Stimulated activated CD4-positive, alpha-beta T cell treated with anti-CD3 and anti-CD28 coated beads, Interleukin-1b, Interleukin-23, amount 100 ng/mL, for 1 hour (primary cell): Measurements from ENCODE around the gene RALGDS.

Experiments used
- DNase-seq, 2 donors: peaks; one replicate each; pipeline ENCODE4 v3.0.0-alpha.2; 2020; ENCODE audit warnings: low read depth in 2 of 2

RALGDS gene

DNA sequence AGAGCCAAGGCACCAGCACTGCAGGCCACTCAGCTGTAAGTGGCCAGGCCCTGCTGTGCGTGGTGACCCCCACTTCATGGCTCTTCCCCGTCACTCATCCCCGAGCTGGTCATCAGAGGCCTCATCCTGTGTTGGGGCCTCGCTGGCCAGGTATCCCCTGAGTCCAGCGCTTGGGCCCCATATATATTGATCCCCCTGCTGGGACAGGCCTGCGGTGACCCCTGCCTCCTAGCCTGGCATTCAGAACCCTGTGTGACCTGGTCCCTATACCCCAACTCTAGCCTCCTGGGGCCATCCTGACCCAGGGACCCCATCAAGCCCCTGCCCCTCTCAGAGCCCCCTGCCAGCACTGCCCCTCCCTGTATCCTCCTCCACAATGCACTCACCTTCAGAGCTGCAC lies 30.0 kb upstream of the RALGDS start:
- DNase-seq, result no peak

DNA sequence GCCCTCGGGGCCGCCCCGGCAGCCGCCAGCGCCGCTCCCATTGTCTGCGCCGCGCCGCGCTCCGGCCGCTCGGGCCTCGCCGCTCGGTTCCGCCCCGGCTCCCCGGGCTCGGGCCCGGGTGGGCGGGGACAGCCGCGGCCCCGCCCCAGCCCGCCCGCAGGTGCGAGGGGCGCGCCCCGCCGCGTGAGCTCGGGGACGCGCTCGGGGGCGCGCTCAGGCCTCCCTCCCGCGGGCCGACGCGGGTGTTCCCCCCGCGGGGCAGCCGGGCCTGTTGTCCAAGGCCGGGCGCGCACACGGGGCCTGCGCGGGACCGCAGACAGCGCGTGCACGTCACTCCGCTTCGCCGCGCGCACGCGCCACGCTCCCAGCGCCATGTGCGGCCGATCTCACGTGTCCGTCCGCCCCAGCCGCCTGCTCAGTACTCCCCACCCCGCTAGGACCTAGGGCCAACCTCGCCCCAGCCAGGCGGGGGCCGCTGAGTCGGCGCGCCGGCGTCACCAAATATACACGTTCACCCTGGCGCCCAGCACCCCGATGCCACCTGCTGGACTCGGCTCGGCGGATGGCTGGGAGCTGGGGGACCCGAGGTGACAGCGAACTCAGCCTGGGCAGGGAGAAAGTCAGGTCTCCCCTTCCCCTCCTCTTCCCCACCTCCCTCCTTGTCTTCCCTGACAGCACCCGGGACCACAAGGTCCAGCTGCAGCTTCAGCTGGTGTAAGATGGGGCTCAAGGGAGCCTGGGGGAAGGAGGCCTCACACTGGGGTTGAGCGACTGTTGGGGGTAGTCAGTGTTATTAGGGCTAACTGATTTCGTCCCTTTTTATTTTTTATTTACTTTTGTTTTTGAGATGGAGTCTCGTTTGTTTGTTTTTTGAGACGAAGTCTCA lies 28.3 kb upstream of the RALGDS start:
- DNase-seq, result peak in 1 of 2 donors; percentile 54

DNA sequence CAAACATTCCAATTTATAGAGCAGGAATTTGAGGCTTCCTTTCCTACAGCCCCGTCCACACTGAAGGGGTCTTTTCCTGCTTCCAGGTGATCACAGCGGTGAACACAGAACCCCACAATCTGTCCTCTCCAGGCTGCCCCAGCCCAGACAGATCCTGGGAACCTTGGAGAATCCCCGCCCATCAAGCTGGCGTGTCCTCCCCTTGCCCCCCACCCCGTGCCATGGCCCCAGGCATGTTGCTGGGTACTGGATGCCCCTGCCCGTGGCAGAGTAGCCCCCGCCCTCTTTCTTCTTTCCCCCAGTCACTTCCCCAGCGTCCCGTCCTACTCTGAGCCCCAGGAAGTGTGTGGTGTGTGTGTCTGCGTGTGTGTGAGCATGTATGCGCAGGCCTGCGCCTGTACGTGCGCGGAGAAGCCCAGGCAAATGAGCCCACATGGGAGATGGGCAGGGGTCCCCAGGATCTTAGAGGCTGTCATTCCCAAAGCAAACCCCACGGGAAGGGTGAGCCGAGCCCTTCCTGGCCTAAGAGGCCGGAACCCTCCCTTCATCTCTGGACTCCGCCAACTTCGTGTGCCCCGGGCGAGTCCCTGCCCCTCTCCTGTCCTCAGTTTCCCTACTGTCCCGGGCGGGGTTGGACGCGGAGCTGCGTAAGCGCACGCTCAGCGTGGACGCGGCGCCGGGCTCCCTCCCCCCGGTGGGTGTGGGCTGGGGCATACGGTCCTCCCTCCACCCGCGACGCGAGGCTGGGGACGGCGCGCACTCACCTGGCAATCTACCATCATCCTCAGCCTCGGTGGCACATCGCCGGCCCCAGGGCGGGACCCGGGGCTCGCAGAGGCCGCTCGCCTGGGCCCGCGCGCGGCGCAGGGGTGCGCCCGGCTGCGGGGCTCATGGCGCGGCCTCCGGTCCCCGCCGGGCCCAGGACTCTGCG lies 27.4 kb upstream of the RALGDS start:
- no peak for DNase-seq

DNA sequence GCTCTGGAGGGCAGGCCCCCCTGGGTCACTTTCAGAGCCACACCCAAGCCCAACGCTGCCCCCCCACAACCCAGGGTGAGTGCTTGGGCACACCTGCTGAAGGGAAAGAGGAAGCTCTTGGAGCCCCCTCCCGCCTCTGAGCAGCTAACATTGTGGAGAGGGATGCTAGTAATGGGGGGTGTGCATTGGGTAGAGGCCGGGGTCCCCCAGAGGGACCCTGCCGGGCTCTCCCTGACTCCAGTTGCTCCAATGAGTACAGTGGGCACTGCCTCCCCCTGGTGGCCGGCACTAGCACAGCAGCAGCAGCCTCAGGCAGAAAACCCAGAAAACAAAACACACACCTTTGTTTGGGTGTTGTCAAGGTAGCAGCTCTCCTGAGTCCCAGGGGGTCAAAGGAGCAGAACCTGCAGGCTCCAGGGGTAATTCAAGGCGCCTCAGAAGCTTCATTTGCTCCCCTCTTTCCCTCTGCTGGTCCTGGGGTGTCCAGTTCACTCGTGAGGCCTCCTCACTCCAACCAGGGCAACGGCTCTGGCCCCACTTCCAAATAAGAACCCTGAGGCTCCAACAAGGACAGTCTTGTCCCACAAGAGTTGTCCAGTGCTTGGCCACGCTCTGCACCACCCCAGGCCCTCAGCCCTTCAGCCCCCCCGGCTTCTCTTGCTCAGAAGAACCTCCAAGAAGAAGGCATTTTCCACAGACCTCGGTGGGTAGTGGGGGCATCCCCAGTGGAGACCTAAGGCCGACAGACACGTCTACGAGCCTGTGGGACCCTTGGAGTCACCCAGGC lies 26.6 kb upstream of the RALGDS start:
- DNase-seq, result peak; percentile 64 to 72

DNA sequence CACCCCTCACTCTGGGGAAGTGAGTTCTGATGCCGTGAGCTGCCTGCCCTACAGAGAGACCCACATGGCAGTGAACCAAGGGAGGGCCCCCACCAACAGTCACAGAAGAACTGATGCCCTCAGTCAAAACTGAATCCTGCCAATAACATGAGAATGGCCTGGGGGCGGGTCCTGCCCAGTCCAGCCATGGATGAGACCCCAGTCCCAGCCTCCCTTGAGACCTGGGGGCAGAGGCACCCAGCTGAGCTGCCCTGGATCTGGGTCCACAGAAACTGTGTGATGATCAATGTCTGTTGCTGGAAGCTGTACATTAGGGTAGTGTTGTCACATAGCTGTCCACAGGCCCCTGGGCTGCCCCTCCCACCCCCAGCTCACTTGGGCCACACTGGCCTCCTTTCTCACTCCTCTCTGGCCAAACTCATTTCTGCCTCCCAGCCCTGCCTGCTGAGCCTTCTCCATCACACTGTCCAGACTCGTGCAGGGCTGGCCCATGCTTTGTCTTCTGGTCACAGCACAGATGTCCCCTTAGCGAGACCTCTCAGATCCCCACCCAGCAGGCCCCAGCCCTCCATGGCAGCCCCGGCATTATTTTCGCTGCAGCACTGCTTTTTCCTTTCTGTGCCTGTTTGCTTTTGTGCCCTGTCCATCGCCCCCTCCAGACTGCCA lies 25.8 kb upstream of the RALGDS start:
- no peak for DNase-seq

DNA sequence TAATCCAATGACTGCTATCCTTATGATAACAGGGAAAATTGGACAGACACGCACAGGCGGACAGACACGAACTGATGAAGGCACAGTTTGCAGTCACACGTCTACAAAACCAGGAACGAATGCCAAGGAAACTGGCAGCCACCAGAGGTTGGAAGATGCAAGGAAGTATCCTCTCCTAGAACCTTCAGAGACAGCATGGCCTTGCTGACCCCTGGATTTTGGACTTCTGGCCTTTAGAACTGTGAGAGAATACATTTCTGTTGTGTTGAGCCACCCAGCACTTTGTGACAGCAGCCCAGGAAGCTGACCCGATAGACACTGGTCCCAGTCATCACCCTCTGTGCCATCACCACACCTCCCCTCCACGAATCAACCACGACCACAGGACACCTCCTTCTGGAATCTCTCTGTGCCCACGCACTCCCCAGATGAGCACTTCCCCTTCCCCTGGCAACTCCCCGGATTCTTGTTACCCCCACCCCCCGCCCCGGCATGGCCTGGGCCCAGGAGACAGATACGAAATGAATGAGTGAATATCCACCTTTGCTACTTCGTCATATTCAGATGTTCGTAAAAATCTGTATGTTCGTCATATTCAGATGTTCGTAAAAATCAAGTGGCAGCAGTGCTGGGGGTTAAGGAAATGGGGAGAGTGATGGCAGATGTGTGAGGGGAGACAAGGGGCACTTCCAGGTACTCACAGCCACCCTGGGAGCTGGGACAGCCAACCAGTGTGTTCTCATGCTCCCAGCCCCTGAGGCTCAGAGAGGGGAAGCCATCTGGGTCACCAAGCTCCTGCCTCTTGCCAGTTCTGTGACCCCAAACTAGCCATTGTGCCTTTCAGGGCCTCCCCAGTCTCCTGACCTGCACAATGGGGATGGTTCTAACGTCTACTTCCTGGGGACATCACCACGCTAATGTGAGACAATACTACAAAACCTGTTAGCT lies 24.1 kb upstream of the RALGDS start:
- no peak for DNase-seq

DNA sequence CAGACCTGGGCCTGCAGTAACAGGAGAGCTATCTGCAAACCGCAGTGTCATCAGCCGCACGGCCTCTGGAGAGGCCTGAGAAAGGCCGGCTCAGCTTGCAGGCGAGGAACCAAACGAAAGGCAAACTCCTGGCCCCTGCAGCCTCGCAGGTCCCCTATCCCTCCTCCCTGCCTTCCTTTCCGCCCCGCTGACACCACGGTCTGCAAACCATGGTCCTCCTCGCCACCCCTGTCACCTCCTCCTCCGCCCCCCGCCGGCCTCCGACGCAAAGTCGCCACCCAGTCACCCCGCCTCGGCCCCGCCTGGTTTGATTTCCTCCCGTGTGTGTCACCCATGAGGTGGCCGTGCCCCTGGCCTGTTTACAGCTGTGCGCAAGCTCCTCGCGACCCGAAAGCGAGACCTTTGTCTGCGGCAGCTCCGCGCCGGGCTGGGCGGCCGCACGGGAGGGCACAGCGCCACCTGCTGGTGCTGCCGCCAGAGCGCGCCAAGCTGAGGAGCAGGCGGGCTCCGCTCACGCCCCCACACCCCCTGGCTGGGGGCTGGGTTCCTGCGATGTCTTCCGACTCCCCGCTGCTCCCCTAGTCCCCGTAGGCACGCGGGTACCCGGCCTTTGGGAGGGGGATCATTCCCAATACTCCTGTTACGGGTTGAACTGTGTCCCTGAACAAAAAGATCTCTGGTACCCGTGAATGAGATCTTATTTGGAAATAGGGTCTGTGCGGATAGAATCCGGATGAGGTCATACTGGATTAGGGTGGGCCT lies 23.3 kb upstream of the RALGDS start:
- DNase-seq, result peak; percentile 78 to 88

DNA sequence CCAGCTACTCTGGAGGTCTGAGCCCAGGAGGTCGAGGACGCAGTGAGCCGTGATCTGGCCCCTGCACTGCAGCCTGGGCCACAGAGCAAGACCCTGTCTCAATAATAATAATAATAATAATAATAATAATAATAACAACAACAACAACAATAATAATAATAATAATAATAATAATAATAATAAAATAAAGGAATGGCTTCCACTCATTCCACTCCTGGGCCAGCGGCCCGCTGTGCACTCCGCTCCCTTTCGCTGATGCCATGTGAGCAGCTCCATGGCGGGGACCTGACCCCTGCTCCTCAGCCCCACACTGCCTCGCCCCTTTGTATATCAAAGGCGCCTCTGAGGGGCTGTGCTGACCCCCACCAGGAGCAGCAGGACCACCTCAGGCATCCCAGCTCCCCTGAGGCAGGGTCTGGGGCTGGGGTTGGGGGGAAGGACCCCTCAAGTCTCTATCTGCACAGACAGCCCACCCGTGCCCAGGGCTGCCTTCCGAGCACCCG lies 22.6 kb upstream of the RALGDS start:
- DNase-seq, result no peak

DNA sequence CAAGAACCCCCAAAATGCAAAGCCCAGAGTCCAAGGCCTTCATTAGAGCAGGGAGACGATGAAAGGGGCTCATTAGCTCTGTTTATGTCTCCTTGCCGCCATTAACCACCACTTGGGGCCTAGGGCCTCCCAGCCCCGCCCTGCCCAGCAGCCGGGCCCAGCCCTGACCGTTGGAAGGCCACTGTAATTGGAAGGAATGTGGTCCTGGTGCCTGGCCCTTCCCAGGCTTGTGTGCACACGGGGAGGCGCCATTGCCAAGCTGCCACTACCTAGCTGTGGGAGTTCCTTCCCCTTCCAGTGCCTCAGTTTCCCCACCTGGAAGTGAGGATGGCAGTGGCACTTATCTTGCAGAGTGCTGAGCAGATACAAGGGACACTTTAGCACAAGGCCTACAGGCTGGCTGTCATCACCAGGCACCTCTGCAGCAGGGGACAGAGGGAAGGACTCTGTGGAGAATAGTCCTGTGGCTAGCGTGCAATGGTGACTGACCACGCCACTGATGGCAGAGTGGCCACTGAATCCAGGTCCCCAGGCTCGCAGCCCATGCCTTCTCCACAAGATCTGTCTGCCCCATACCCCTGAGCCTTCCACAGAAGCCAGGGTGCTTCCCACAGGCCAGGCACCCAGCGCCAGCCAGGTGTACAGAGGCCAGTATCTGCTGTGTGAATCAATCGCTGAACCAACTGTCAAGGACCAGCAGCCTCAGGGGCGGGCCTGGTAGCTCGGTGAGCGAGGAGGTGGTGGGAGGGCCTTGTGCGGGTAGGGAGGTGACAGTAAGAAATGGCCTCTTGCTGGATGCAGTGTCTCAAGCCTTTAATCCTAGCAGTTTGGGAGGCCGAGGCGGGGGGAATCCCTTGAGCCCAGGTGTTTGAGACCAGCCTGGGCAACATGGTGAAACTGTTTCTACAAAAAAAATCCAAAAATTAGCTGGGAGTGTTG lies 21.9 kb upstream of the RALGDS start:
- no peak for DNase-seq

DNA sequence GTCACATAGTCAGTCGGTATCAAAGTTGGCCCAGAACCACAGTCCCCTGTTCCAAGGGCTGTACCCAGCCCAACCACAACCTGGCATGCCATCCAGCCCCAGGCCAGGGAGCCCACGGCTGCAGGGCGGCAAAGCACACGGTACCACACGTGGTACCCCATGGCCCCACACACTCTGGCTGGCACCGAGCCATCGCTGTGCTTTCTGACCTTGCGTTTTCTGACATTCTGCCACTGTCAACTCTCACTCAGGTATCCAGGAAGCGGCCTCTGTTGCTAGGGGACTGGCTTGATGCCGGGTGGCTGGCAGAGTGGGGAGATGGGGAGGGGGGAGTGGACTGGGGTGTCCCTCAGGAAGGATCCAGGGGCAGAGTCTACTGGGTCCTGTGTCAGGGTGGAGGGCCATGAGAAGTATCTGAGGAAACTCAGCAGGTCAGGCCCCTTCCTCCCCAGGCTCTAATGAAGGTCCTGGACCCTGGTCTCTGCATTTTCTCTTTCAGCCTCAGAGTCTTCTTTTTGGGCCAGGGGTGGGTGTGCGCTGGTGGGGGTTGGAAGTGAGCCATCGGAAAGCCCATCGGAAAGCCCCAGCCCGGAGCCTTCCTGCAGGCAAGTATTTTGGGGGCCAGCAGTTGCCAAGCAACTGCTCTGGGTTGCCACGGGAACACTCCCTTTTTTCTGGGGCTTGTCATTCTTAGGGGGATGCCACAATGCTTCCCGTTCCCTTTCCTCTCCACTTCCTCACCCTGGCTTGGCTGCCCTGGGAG lies 21.0 kb upstream of the RALGDS start:
- DNase-seq, result no peak

DNA sequence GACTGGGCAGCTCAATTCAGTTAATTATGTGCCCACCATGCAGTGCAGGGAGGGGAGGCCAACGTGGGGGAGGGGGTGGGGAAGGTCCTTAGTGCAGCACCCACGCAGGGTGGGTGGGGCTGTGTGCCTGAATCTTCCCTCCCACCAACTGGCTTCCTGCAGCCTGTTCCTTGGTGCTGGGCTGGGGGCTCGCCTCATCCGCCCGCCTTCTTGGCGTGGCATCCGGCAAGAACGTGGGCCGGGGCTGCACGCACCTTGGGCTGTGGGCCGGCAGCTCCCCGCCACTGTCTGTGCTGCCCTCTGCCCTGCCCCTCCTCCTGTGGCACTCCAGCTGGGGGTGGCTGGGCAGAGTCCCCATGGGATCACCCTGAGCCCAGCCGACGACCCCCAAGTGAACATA lies 19.6 kb upstream of the RALGDS start:
- DNase-seq, result no peak

DNA sequence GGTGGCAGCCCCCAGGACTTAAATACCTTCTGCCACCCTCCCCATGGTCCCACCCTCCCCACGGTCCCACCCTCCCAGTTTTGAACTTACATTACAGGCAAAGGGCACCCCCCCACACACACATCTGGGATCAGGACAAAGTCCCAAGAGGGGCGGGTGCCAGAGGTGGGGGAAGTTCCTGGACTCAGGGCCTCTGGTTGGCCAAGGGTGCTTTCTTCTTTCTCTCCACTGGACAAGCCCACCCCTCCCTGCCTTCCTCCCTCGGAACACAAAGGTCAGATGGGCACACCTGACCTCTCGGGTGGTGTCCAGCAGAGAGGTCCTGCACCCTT lies 19.1 kb upstream of the RALGDS start:
- DNase-seq, result no peak

DNA sequence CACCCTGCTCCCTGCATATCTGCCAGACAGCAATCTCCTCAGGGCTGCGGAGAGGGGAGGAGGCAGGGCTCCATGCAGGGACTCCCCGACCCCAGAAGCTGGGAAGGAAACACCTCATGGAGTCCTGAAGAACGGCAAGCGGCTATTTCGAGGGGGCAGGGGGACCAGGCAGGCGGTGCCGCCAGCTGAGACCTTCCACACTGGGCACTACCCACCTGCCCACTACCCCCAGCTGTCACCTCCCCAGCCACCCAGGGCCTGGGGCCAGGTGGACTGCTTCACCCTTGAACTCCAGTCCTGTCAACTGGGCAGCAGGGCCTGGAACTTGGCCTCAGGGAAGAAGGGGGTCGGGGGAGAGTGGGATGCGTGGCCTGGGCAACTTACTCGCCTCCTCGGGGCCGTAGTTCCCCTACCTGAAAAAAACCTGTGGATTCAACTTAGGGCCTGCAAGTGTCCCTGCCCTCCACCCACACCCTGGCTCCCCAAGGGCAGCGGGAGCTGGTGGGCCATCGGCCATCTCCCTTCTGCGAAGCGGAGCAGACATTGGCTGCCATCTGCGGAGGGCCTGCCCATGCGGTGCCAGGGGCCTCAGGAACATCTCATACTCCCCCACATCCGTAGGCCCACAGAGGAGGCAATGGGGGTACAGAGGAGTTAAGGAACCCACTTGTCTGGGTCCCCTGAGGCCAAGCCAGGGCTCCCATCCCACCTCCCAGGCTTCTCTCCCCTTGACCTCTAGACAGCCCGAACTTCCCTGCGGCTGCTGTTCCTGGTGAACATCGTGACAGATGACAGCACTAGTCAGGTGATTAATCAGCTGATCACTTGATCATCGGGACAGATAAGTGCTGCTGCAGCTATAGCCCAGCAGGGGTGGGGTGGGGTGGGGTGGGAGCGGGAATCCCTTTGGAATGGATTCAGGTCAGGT lies 18.5 kb upstream of the RALGDS start:
- no peak for DNase-seq

DNA sequence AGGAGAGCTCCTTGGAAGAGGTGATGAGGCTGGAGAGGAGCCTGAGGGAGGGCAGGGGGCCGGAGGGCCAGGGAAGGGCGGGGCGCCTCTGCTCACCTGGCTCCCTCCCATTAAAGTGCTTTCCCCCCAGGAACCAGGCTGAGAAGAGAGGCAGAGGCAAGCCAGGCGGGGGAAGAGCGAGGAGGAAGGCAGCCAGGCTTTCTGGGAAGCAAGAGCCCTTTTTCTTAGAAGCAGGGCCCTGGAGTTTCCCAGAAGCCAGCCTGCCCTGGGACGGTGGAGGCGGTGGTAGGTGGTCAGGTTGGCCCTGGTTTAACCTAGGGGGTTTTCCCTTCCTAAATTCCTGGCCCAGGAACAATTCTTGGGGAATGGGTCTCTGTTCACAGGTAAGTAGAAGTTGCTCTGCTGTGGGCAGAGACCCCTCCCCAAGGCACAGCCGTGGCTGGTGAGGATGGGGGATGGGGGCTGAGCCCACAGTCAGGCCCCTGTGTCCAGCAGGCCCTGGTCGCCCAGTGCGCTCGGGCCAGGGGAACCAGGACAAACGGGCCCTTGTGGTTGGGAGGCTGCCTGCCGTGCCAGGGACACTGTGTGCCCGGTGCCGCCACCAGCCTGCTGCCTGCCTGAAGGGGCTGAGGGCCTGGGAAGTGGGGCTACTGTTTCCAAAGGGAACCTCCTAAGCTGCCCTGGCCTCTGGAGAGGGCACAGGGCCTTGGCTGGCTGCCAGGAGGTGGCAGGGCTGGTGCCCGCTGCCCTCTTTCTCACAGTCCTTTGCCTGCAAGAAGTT lies 16.6 kb upstream of the RALGDS start:
- DNase-seq, result no peak

DNA sequence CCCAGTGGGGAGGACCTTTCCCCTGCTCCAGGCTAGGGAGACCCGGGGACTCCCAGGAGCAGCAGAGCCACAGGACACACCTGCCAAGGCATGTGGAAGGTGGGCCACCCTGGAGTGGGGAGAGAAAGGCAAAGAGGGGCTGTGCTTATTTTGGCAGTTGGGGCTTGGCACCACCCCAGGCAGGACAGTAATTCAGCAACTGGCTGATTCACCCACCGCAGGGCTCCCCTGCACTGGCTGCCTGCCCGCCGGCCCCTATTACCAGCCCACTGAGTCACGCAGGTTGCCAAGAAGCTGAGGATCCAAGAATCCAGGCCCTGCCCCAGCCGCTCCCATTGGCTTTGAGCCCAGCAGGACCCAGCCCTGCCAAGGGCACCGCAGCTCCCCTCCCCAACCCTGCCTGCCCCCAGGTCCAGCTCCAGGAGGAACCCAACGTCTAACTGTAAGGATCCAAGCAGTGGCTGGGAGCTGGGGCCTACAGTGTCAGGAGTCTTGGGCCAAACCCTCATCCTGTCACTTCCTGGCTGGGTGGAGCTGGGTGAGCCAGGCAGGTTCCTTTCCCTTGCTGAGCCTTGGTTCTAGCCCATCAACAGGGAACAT lies 14.2 kb upstream of the RALGDS start:
- no peak for DNase-seq
